ENCODE measurements around the gene SNX13. TPM values are rescaled to one million over a fixed set of nuclear protein-coding genes. Genes with fewer than 3 reads are reported as not detected.

SNX13 gene
- total and polyA plus RNA-seq, 12 donors, result 7.1 to 57.7 (median 44.6) TPM

DNA sequence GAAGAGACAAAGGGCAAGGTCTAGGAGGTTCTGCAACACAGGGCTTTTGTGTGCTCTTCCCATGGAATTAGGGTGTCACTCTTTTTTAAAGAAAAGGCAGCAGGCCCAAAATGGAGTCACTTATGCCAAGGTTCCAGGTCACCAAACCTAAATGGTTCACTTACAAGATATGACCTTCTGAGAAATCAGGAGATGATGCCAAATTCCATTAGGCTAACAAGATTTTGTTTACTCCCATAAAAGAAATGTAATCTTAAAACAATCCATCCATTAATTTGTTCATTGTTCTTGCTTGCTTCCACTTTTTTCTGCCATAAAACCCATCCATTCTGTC is 158.1 kb downstream of the SNX13 start:
- intact Hi-C loops (cut with DNase I), result no loop called here
- Histone ChIP-seq H3K4me3 (no peak overlapping the region), H3K9me3 (no peaks in the 10 kb centered on the region), H3K4me1 (no peaks in the 10 kb centered on the region), H3K36me3 (no peaks in the 10 kb centered on the region), H3K27ac (no peak overlapping the region), H3K27me3 (no peaks in the 10 kb centered on the region)
- no peak for DNase-seq
- TF ChIP-seq, protein P1, sequence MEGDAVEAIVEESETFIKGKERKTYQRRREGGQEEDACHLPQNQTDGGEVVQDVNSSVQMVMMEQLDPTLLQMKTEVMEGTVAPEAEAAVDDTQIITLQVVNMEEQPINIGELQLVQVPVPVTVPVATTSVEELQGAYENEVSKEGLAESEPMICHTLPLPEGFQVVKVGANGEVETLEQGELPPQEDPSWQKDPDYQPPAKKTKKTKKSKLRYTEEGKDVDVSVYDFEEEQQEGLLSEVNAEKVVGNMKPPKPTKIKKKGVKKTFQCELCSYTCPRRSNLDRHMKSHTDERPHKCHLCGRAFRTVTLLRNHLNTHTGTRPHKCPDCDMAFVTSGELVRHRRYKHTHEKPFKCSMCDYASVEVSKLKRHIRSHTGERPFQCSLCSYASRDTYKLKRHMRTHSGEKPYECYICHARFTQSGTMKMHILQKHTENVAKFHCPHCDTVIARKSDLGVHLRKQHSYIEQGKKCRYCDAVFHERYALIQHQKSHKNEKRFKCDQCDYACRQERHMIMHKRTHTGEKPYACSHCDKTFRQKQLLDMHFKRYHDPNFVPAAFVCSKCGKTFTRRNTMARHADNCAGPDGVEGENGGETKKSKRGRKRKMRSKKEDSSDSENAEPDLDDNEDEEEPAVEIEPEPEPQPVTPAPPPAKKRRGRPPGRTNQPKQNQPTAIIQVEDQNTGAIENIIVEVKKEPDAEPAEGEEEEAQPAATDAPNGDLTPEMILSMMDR (IDR thresholded peaks at IDR 0.05), result no peak
- no peak for ATAC-seq

DNA sequence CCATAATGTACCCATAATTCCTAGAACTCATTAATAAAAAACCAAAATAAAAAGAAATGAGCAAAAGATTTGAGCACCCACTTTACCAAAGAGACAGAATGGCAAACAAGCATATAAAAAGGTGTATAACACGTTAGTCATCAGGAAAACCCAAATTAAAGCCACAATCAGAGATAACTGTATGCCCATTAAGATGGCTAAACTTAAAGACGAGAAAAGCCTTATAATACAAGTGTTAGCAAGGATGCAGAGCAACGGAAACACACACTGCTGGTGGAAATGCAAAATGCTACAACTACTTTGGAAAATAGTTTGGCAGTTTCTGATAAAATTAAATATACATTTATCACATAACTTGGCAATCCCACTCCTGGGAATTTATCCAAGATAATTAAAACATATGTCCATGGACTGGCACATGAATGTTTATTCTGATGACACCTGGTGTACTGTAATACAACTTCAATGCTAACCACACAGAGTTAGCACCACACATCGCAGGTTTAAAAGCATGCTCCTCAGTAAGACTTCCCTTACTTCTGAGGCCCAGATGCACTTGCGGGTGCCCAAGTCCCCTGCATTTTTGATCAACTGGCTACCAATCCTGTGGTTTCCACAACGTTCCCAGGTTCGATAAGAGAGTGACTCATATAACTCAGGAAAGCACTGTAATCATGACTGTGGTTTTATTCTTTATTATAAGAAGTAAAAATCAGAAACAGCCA is 158.6 kb downstream of the SNX13 start:
- intact Hi-C loops (cut with DNase I), result no loop called here
- Histone ChIP-seq H3K4me1 (no peaks in the 10 kb centered on the region), H3K4me3 (no peak overlapping the region), H3K36me3 (no peaks in the 10 kb centered on the region), H3K27ac (no peak overlapping the region), H3K9me3 (no peaks in the 10 kb centered on the region), H3K27me3 (no peaks in the 10 kb centered on the region)
- TF ChIP-seq, protein P1 (IDR thresholded peaks at IDR 0.05), result no peak
- no peak for DNase-seq
- no peak for ATAC-seq
- WGBS, 2 donors, result 86 to 87% methylated on average over 7 of the region's 7 CpGs

DNA sequence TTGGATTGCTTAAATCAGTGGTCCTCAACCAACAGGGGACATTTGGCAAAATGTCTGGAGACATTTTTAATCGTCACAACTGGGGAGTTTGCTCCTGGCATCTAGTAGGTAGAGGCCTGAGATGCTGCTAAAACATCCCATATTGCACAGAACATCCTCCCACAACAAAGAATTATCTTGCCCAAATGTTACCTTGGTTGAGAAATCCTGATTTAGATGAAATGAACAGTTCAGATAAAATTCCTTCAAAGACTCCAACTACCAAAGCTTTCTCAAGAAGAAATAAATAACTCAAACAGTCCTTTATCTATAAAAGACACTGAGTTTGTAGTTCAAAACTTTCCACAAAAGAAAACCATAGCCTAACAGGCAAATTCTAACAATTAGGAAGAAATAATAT is 160.9 kb downstream of the SNX13 start:
- intact Hi-C loops (cut with DNase I), result loop anchor here in 4 of 10 donors (10.0 kb wide), 3 partner anchors 165 to 565 kb away; partner anchors contain the start of gene SNX13 (in 2 of the 4)
- H3K4me3 ChIP-seq, result no peak overlapping the region
- no peaks in the 10 kb centered on the region for H3K36me3 ChIP-seq
- H3K27ac ChIP-seq, result no peak overlapping the region
- no peaks in the 10 kb centered on the region for H3K27me3 ChIP-seq
- ATAC-seq (no peak), DNase-seq (no peak)
- H3K4me1 ChIP-seq, result peaks cover 0 to 5% (median 0%) of the 10 kb centered on the region in 9 donors
- no peaks in the 10 kb centered on the region for H3K9me3 ChIP-seq
- TF ChIP-seq, protein P1 (IDR thresholded peaks at IDR 0.05), result no peak
- 87 to 96% methylated on average over 1 of the region's 1 CpG for WGBS, 2 donors

DNA sequence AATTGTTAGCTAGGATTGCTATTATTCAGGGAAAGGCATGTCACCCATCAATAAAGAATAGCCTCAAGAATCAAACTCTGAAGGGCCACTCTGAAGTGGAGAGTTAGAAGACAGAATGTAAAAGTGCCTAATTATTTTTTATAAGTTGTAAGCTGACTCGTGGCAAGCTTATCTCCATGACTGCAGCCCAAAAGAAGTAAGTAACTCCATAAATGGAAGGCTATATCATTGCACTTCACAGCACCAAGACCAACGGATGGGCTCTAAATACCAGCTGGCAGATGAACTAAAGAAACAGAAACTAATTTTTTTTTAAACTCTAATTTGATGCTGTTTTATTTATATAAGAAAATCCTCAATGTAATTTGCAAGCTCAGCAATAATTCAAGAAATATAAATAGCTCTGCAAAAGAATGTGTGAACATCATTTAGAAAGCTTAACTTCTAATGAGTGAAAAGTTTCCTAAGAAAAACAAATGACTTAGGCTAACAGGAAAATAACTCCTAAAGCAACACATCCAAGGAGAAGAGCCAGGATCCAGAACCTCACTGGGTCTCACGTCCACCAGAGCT is 165.5 kb downstream of the SNX13 start:
- H3K36me3 ChIP-seq, result no peaks in the 10 kb centered on the region
- peaks cover 5 to 40% (median 13%) of the 10 kb centered on the region in 9 donors for H3K4me1 ChIP-seq
- H3K27ac ChIP-seq, result no peak overlapping the region
- ATAC-seq (no peak), DNase-seq (no peak)
- H3K27me3 ChIP-seq, result no peaks in the 10 kb centered on the region
- no peaks in the 10 kb centered on the region for H3K9me3 ChIP-seq
- WGBS, 2 donors, result 45 to 51% methylated on average over 3 of the region's 3 CpGs
- TF ChIP-seq, protein P1 (IDR thresholded peaks at IDR 0.05), result no peak
- intact Hi-C loops (cut with DNase I), result loop anchor here in 5 of 10 donors (5.0 to 10.0 kb wide), 5 partner anchors 170 to 572 kb away; partner anchors contain the start of gene SNX13 (in 2 of the 5)
- no peak overlapping the region for H3K4me3 ChIP-seq
